ENCODE data around the gene MRPS2. TPM values are rescaled to one million over a fixed set of nuclear protein-coding genes. Genes with fewer than 3 reads are reported as not detected.

Gene MRPS2
- total and polyA plus RNA-seq, 10 of the 15 experiments (the other 5 are each of a cell fraction or from before 2014, with no cell fraction given) = 3.3 to 103 (median 69.5) TPM

- Histone ChIP-seq H3K36me3 (ENCODE audit: control insufficient read depth in 2 of 2, insufficient read depth in 2 of 2, low read length in 1 of 2) (no peaks in the 10 kb centered on the region; a peak in 1 of 4 replicates), H2AFZ (ENCODE audit: control insufficient read depth, low read depth, low read length) (no peak overlapping the region), H3K9me3 (replicated peaks; ENCODE audit: control insufficient read depth, insufficient read depth, low read length) (no peaks in the 10 kb centered on the region), H3K27ac (ENCODE audit: control insufficient read depth, insufficient read depth) (no peak overlapping the region), H3K4me1 (ENCODE audit: control insufficient read depth, insufficient read depth, low read length) (no peaks in the 10 kb centered on the region), H3K4me2 (ENCODE audit: control insufficient read depth, insufficient read depth) (no peak overlapping the region), H3K79me2 (ENCODE audit: control insufficient read depth, insufficient read depth, low read length) (no peaks in the 10 kb centered on the region), H3K4me3 (no peak overlapping the region), H4K20me1 (ENCODE audit: control insufficient read depth, insufficient read depth) (no peaks in the 10 kb centered on the region), H3K27me3 (replicated peaks in 1 of 2; ENCODE audit: control insufficient read depth in 2 of 2, insufficient read depth in 2 of 2, low read length in 1 of 2) (no peaks in the 10 kb centered on the region), H3K9ac (ENCODE audit: control insufficient read depth, insufficient read depth, low read length) (no peak overlapping the region)
- ChIA-PET POLR2A (no interaction called here), RAD21 (ENCODE audit: unreplicated experiment) (no interaction called here), SMC1A (ENCODE audit: uncharacterized antibody, unreplicated experiment) (no interaction called here), CTCF (no interaction called here)
- FAIRE-seq (no peak), ATAC-seq (no peak), DNase-seq (ENCODE audit: low read depth, low spot score) (no peak)
- BruUV-seq (replicated peaks) = no TSS peak
- intact Hi-C loops (cut with micrococcal nuclease; ENCODE audit: unreplicated experiment) (no loop called here), in situ Hi-C loops (cut with MboI) (no loop called here)
- TF ChIP-seq RELA (IDR thresholded peaks at IDR 0.05; ENCODE audit: borderline replicate concordance, partially characterized antibody) = no peak
- no peak for TF ChIP-seq CEBPZ (IDR thresholded peaks at IDR 0.05; ENCODE audit: low read depth, low read length)
- WGBS (ENCODE audit: insufficient coverage, insufficient replicate concordance, low lambda C conversion rate, missing lambda C conversion rate) = 84% methylated on average over 31 of the region's 40 CpGs
Measured at GRCh38 chr9:135487281-135488012, 13.0 kb upstream of the MRPS2 start.

DNA sequence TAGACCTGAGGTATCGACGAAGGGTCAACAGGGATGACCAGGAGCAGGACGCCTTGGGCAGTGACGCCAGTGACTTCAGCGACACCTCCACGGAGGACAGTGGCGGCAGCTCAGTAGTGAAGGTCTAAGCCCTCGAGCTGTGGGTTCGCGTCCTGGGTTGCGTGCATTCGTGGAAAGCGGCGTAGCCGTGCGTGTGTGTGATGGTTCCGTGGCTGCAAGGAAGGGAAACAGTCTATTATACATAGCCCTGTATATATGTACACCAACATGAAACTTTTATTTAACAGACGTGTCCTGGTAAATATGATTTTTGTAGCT lies 12.5 kb upstream of the MRPS2 start:
- H3K79me2 ChIP-seq (ENCODE audit: control insufficient read depth, insufficient read depth, low read length) = no peaks in the 10 kb centered on the region
- no peak overlapping the region for H3K27ac ChIP-seq (ENCODE audit: control insufficient read depth, insufficient read depth)
- CTCF ChIA-PET = no interaction called here
- ATAC-seq = no peak
- POLR2A ChIA-PET = no interaction called here
- WGBS (ENCODE audit: insufficient coverage, insufficient replicate concordance, low lambda C conversion rate, missing lambda C conversion rate) = 93% methylated on average over 18 of the region's 18 CpGs
- BruUV-seq (replicated peaks) = no TSS peak
- no peak for DNase-seq (ENCODE audit: low read depth, low spot score)
- SMC1A ChIA-PET (ENCODE audit: uncharacterized antibody, unreplicated experiment) = no interaction called here
- no peaks in the 10 kb centered on the region for H3K27me3 ChIP-seq (replicated peaks in 1 of 2; ENCODE audit: control insufficient read depth in 2 of 2, insufficient read depth in 2 of 2, low read length in 1 of 2)
- TF ChIP-seq POLR2AphosphoS2 (IDR thresholded peaks at IDR 0.05; ENCODE audit: low read depth, low read length) (no peak), NBN (IDR thresholded peaks at IDR 0.05) (no peak), ZNF622 (IDR thresholded peaks at IDR 0.05) (no peak), STAT3 (IDR thresholded peaks at IDR 0.05; ENCODE audit: low read depth, low read length) (no peak), ETV6 (conservative IDR thresholded peaks at IDR 0.05 in 1 of 2, IDR thresholded peaks at IDR 0.05 in 1 of 2; ENCODE audit: borderline replicate concordance in 1 of 2, low read depth in 1 of 2) (no peak), RBBP5 (conservative IDR thresholded peaks at IDR 0.05) (no peak)
- intact Hi-C loops (cut with micrococcal nuclease; ENCODE audit: unreplicated experiment) = no loop called here
- no peak for FAIRE-seq
- H2AFZ ChIP-seq (ENCODE audit: control insufficient read depth, low read depth, low read length) = no peak overlapping the region
- RAD21 ChIA-PET (ENCODE audit: unreplicated experiment) = no interaction called here
- no peak overlapping the region for H3K9ac ChIP-seq (ENCODE audit: control insufficient read depth, insufficient read depth, low read length)
- H3K4me3 ChIP-seq = no peak overlapping the region
- no peaks in the 10 kb centered on the region for H3K9me3 ChIP-seq (replicated peaks; ENCODE audit: control insufficient read depth, insufficient read depth, low read length)
- no peak overlapping the region for H3K4me2 ChIP-seq (ENCODE audit: control insufficient read depth, insufficient read depth)
- H4K20me1 ChIP-seq (ENCODE audit: control insufficient read depth, insufficient read depth) = no peaks in the 10 kb centered on the region
- no peaks in the 10 kb centered on the region for H3K4me1 ChIP-seq (ENCODE audit: control insufficient read depth, insufficient read depth, low read length)
- in situ Hi-C loops (cut with MboI) = no loop called here
- H3K36me3 ChIP-seq (ENCODE audit: control insufficient read depth in 2 of 2, insufficient read depth in 2 of 2, low read length in 1 of 2) = no peaks in the 10 kb centered on the region; a peak in 1 of 4 replicates

All from GM12878 (cell line).